K562 (cell line): Measurements from ENCODE around the gene COL24A1.

Experiments used
- AFF4 ChIP-seq: sonication (generic); formaldehyde crosslinking; IDR thresholded peaks from 2 replicates; pipeline ENCODE4 v1.8.0; 2023; ENCODE audit warnings: mild to moderate bottlenecking, missing genetic modification reagents
- CREB1 ChIP-seq, 2 experiments: sonication (generic) in 1 of 2; formaldehyde crosslinking in 1 of 2; IDR thresholded peaks; 2 replicates each; pipeline versions ENCODE4 v1.6.1 to v1.8.0; 2012 to 2022; ENCODE audit warnings: inconsistent platforms in 1 of 2, mild to moderate bottlenecking in 1 of 2, missing genetic modification reagents in 1 of 2, moderate library complexity in 1 of 2
- CTCF ChIP-seq, 3 experiments: IDR thresholded peaks in 2 of 3; conservative IDR thresholded peaks in 1 of 3; 2 replicates each; pipeline ENCODE4 v1.5.1; 2011 to 2012; ENCODE audit warnings: low read length in 3 of 3, mild to moderate bottlenecking in 3 of 3, control low read depth in 2 of 3, improper control_type of control experiment in 1 of 3, inconsistent platforms in 1 of 3, low read depth in 1 of 3, mixed read lengths in 1 of 3, moderate library complexity in 1 of 3; ENCODE audit not compliant: insufficient read depth in 2 of 3
- DIDO1 ChIP-seq: fragments of 450-650 bp; IDR thresholded peaks from 2 replicates; pipeline ENCODE4 v1.6.1; 2016; ENCODE audit warnings: low read depth, missing biosample characterization, missing genetic modification characterization
- EGR1 ChIP-seq: fragments of 450-650 bp; conservative IDR thresholded peaks from 2 replicates; pipeline ENCODE4 v1.6.1; 2017; ENCODE audit warnings: mild to moderate bottlenecking
- POLR2AphosphoS2 ChIP-seq: IDR thresholded peaks from 2 replicates; pipeline ENCODE4 v1.6.1; 2012; ENCODE audit warnings: low read length, improper control_type of control experiment
- RAD51 ChIP-seq: fragments of 450-650 bp; IDR thresholded peaks from 2 replicates; pipeline ENCODE4 v1.7.1; 2016; ENCODE audit warnings: low read depth, mild to moderate bottlenecking, borderline replicate concordance

- no peak for TF ChIP-seq CREB1 (IDR thresholded peaks at IDR 0.05)
- TF ChIP-seq CREB1 (CRISPR knock-in tag; IDR thresholded peaks at IDR 0.05), result no peak
- no peak for TF ChIP-seq DIDO1 (tag)
- TF ChIP-seq RAD51, result no peak
- TF ChIP-seq EGR1, result no peak
- no peak for TF ChIP-seq POLR2AphosphoS2
- TF ChIP-seq AFF4, result no peak
- no peak for TF ChIP-seq CTCF (IDR thresholded peaks at IDR 0.05 in 2 of 3, conservative IDR thresholded peaks at IDR 0.05 in 1 of 3; ENCODE audit: insufficient read depth in 2 of 3, low read depth in 1 of 3, low read length in 3 of 3)
These were observed 7.0 kb downstream of the COL24A1 start for GRCh38 chr1:86149591-86149990.
